Measurements from ENCODE around the gene EEFSEC.

Gene EEFSEC

GRCh38 chr3:128160661-128161060 is 7.4 kb downstream of the EEFSEC start:
- no peak for DNase-seq (ENCODE audit: low read depth)
- no peak for TF ChIP-seq CTCF (IDR thresholded peaks at IDR 0.05; ENCODE audit: low read depth, low read length)

GRCh38 chr3:128163432-128163831 is 10.2 kb downstream of the EEFSEC start:
- H3K4me3 ChIP-seq (ENCODE audit: low read depth, low read length), result no peak overlapping the region
- DNase-seq (ENCODE audit: low read depth), result no peak
- no peak for TF ChIP-seq MAX (IDR thresholded peaks at IDR 0.05; ENCODE audit: low read depth, low read length)
- no peak for TF ChIP-seq CTCF (IDR thresholded peaks at IDR 0.05; ENCODE audit: low read depth, low read length)
- no peak for TF ChIP-seq POLR2A (IDR thresholded peaks at IDR 0.05; ENCODE audit: extremely low read depth, insufficient read length)
- no peak for TF ChIP-seq MYC (IDR thresholded peaks at IDR 0.05; ENCODE audit: low read depth, low read length)

More at GRCh38 chr3:128160661-128161060, 7.4 kb downstream of the EEFSEC start:
- H3K4me3 ChIP-seq (ENCODE audit: low read depth, low read length), result no peak overlapping the region

GRCh38 chr3:128166971-128167453 is 13.7 kb downstream of the EEFSEC start:
- DNase-seq (ENCODE audit: low read depth), result no peak
- TF ChIP-seq POLR2A (IDR thresholded peaks at IDR 0.05; ENCODE audit: extremely low read depth, insufficient read length), result no peak
- no peak for TF ChIP-seq CTCF (IDR thresholded peaks at IDR 0.05; ENCODE audit: low read depth, low read length)
- no peak for TF ChIP-seq MAX (IDR thresholded peaks at IDR 0.05; ENCODE audit: low read depth, low read length)
- TF ChIP-seq MYC (IDR thresholded peaks at IDR 0.05; ENCODE audit: low read depth, low read length), result no peak

GRCh38 chr3:128167646-128167972 is 14.3 kb downstream of the EEFSEC start:
- no peak overlapping the region for H3K4me3 ChIP-seq (ENCODE audit: low read depth, low read length)
- TF ChIP-seq CTCF (IDR thresholded peaks at IDR 0.05; ENCODE audit: low read depth, low read length), result no peak
- TF ChIP-seq POLR2A (IDR thresholded peaks at IDR 0.05; ENCODE audit: extremely low read depth, insufficient read length), result no peak
- TF ChIP-seq MAX (IDR thresholded peaks at IDR 0.05; ENCODE audit: low read depth, low read length), result no peak
- no peak for TF ChIP-seq MYC (IDR thresholded peaks at IDR 0.05; ENCODE audit: low read depth, low read length)
- DNase-seq (ENCODE audit: low read depth), result no peak

More at GRCh38 chr3:128166971-128167453, 13.7 kb downstream of the EEFSEC start:
- no peak overlapping the region for H3K4me3 ChIP-seq (ENCODE audit: low read depth, low read length)

GRCh38 chr3:128167973-128168674 is 14.8 kb downstream of the EEFSEC start:
- no peak overlapping the region for H3K4me3 ChIP-seq (ENCODE audit: low read depth, low read length)
- no peak for TF ChIP-seq CTCF (IDR thresholded peaks at IDR 0.05; ENCODE audit: low read depth, low read length)
- no peak for TF ChIP-seq POLR2A (IDR thresholded peaks at IDR 0.05; ENCODE audit: extremely low read depth, insufficient read length)
- TF ChIP-seq MAX (IDR thresholded peaks at IDR 0.05; ENCODE audit: low read depth, low read length), result no peak
- no peak for TF ChIP-seq MYC (IDR thresholded peaks at IDR 0.05; ENCODE audit: low read depth, low read length)
- peak; percentile 15 for DNase-seq (ENCODE audit: low read depth)

GRCh38 chr3:128168836-128169235 is 15.6 kb downstream of the EEFSEC start:
- TF ChIP-seq MAX (IDR thresholded peaks at IDR 0.05; ENCODE audit: low read depth, low read length) (no peak), MYC (IDR thresholded peaks at IDR 0.05; ENCODE audit: low read depth, low read length) (no peak), POLR2A (IDR thresholded peaks at IDR 0.05; ENCODE audit: extremely low read depth, insufficient read length) (no peak), CTCF (IDR thresholded peaks at IDR 0.05; ENCODE audit: low read depth, low read length) (no peak)
- DNase-seq (ENCODE audit: low read depth), result peak; percentile 39
- no peak overlapping the region for H3K4me3 ChIP-seq (ENCODE audit: low read depth, low read length)

Measured in NB4 (cell line).